GM19452 (cell line): ENCODE data around the gene DPH7.
A peak's percentile ranks its signal among the peaks of the same experiment; 100 is the strongest.
"Not testable (repeated sequence)": the region's sequence is repeated elsewhere in the genome, so short reads cannot be mapped to it uniquely, and the experiment has no call there.

Experiments used
- ATAC-seq: cut with Tn5 transposase; IDR thresholded peaks from one replicate; pipeline ENCODE4 v1.9.1; 2021; ENCODE audit not compliant: unreplicated experiment

Gene DPH7

GRCh38 chr9:137581361-137582285, 2.9 kb upstream of the DPH7 start:
- no peak for ATAC-seq

- no peak for ATAC-seq
These were observed 2.2 kb upstream of the DPH7 start for GRCh38 chr9:137580954-137581322.

DNA sequence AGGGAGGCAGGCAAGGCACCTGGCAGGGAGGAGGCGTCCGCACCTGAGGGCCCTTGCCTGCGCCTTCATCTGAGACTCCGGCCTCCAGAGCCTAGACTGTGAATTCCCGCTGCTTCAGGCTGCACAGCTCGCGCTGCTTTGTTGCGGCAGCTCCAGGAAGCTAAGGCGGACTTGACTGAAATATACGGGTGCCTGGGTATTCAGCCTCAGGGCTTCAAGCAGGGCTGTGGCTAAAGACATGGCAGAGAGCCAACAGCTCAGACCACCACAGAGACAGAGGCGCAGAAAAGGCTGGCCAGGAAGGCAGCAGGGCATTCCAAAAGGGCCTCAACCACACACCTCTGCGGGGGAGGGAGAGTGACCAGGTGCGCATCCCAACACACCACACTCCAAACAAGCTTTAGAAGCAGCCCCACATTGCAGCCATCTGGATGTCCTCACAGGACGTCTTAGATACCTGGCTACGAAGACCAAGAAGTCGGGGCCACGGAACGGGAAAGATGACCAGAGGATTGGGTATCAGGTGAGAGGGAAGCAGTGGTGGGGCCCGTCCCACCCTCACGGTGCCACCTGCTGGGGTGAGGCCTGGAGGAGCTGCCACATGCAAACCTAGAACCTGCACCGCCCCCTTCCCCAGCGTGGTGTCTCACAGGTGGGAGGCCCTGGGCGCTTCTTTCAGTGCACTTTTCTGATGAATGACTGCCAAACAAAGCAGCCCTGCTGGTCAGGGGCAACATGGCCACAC, 1.7 kb upstream of the DPH7 start:
- ATAC-seq, result no peak

DNA sequence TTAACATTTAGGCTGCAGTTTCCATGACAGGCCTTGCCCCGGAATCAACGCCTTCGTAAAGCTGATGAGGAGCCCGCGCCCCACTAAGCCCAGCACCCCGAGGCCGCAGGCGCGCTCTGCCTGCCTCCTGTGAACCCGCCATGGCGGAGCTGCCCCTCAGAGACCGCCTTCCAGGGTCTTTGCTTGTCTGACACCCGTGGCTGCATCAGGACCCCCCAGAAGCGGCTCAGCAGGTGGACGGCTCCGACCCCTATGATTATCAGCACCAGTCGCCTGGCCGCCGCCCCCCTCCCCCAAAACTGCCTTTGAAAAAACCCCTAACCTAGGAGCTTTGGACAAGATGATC, 507 bp upstream of the DPH7 start:
- ATAC-seq, result no peak

- ATAC-seq, result no peak
These were observed 2.9 kb downstream of the DPH7 start for GRCh38 chr9:137575716-137576411.

- ATAC-seq, result no peak
These were observed 3.4 kb downstream of the DPH7 start for GRCh38 chr9:137575364-137575715.

- ATAC-seq, result no peak
These were observed 4.5 kb downstream of the DPH7 start for GRCh38 chr9:137574192-137574591.

GRCh38 chr9:137570566-137570965, 8.2 kb downstream of the DPH7 start:
- no peak for ATAC-seq

- no peak for ATAC-seq
These were observed 9.0 kb downstream of the DPH7 start for GRCh38 chr9:137569609-137570203.

DNA sequence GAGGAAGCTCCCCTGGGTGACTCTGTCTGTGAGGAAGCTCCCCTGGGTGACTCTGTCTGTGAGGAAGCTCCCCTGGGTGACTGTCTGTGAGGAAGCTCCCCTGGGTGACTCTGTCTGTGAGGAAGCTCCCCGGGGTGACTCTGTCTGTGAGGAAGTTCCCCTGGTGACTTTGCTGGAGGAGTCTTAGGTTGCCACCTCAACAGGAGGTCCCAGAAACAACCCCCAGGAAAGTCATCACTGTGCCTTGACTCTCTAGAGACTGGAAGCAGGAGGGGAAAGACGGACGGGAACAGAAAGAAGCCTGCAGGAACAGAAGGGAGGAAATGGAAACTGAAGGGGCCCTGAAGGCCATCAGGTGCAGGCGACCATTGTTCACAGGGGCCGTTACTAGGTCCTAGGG, 10.3 kb downstream of the DPH7 start:
- ATAC-seq, result not testable (repeated sequence)

- ATAC-seq, result no peak
These were observed 13.8 kb downstream of the DPH7 start for GRCh38 chr9:137564817-137565411.

- no peak for ATAC-seq
These were observed 14.6 kb downstream of the DPH7 start for GRCh38 chr9:137564134-137564533.

DNA sequence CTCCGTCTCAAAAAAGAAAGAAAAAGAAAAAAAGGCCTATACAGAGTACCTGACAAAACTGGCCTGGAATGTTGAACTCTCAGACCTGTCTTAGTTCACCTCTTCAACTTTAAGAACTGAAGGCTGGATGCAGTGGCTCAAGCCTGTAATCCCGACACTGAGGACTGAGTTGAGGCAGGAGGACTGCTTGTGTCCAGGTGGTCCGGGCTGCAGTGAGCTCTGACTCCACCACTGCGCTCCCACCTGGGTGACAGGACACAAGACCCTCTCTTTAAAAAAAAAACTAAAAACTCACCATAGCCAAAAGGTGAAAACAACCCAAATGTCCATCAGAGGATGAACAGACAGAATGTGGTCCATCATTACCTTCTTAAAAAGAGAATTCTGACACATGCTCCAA, 20.6 kb downstream of the DPH7 start:
- no peak for ATAC-seq

- no peak for ATAC-seq
These were observed 22.5 kb downstream of the DPH7 start for GRCh38 chr9:137556069-137556838.

DNA sequence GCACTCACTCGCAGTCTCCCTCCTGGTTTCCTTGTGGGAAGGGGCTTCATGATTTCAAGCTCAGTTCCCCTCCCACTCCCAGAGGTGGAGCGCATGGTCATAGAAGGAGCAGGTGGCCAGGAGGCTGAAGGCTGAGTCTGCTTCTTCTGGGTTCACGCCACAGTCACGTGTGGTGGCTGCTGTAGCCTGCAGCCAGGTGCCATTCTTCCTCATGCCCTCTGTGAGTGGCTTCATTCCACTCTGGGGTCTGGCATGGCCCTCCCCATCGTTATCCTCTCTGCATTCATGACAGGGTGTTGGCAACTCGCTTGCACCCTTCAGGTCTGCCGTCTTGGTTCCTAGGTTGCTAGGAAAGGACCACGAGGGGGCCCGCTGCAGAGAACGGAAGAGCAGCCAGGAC, 23.5 kb downstream of the DPH7 start:
- ATAC-seq, result no peak

DNA sequence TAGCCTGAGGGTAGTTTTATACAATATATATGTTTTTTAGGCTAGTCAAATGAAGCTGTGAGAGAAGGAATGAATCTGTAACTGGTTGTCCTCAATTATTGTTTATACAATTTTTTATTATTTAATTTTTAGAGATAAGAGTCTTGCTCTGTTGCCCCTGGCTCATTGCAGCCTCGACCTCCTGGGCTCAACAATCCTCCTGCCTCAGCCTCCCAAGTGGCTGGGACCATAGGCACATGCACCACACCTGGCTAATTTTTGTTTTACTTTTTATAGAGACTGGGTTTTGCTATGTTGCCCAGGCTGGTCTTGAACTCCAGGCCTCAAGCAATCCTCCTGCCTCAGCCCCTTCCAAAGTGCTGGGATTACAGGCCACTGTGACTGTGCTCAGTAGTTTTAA, 24.4 kb downstream of the DPH7 start:
- no peak for ATAC-seq

GRCh38 chr9:137553654-137554053, 25.1 kb downstream of the DPH7 start:
- ATAC-seq, result not testable (repeated sequence)

DNA sequence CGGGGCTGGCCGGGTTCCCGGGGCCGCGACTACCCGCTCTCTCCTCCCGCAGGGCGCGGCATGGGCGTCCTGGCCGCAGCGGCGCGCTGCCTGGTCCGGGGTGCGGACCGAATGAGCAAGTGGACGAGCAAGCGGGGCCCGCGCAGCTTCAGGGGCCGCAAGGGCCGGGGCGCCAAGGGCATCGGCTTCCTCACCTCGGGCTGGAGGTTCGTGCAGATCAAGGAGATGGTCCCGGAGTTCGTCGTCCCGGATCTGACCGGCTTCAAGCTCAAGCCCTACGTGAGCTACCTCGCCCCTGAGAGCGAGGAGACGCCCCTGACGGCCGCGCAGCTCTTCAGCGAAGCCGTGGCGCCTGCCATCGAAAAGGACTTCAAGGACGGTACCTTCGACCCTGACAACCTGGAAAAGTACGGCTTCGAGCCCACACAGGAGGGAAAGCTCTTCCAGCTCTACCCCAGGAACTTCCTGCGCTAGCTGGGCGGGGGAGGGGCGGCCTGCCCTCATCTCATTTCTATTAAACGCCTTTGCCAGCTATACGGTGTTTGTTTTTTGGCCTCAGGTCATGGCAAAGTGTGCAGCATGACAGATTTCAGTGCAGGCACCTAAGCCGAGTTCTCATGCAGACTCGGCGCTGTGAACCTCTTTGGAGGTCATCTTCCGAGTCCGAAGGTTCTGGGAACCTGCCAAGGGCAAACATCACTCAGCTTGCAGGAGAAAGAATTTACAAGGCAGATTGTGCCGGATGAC, 26.5 kb downstream of the DPH7 start:
- ATAC-seq, result peak; percentile 27

DNA sequence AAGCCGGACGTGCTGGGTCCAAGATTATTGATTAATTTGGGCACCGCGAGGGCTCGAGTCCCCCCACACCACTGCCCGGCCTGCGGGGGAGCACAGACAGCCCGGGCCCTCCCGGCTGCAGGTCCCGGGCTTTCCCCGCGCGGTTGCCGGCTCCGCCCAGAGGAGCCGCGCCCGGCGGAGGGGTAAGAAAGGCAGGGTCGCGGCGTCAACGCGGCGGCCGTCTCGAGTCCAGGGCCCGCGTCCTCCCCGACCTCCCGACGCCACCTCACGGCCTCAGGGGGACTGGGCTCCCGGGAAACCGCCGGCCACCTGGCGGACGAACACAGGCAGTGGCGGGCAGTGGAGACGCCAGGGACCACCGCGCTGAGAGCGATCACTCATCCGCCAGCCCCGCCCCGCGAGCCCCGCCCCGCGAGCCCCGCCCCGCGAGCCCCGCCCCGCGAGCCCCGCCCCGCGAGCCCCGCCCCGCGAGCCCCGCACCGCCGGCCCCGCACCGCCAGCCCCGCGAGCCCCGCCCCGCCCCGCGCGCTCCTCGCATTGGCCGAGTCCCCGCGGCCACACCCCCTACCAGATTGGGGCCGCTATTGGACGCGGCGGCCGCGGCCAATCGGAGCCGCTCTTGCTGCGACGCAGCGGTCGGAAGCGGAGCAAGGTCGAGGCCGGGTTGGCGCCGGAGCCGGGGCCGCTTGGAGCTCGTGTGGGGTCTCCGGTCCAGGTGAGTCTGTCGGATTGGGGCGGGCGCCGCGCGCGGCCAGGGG, 27.3 kb downstream of the DPH7 start, which contains the start of gene MRPL41:
Gene MRPL41, plus strand, starts transcription at position 616 of the 758 bp plus-strand sequence. CDS start 203 bp downstream, outside the sequence.
- peak; percentile 79 for ATAC-seq
